CD14-positive monocyte (primary cell): ENCODE measurements around the gene ARSB. TPM values are rescaled to one million over a fixed set of nuclear protein-coding genes. Genes with fewer than 3 reads are reported as not detected.

Experiments used
- DNase-seq, 3 donors: peaks; one replicate each; pipeline ENCODE4 v3.0.0-alpha.2; 2011 to 2022
- H2AFZ ChIP-seq: 2 replicates; pipeline ENCODE4 v1.6.0; 2012; ENCODE audit warnings: mild to moderate bottlenecking, low read depth, low read length, inconsistent platforms; ENCODE audit not compliant: insufficient read depth, poor library complexity, severe bottlenecking
- H3K27ac ChIP-seq, 2 donors: 1 replicate in 1 of 2; 2 replicates in 1 of 2; pipeline ENCODE4 v1.5.1; 2012 to 2013; ENCODE audit warnings: low read length in 2 of 2, control low read depth in 1 of 2, inconsistent platforms in 1 of 2, low read depth in 1 of 2, mild to moderate bottlenecking in 1 of 2
- H3K27me3 ChIP-seq, 2 donors: one replicate each; pipeline versions ENCODE4 v1.6.0 to v1.6.1; 2011 to 2013; ENCODE audit warnings: low read length in 2 of 2; ENCODE audit not compliant: control insufficient read depth in 2 of 2, insufficient read depth in 2 of 2
- H3K36me3 ChIP-seq, 2 donors: replicated peaks in 1 of 2; 1 replicate in 1 of 2; 2 replicates in 1 of 2; pipeline versions ENCODE4 v1.5.1 to v1.6.1; 2012 to 2013; ENCODE audit warnings: low read length in 2 of 2, control low read depth in 1 of 2, inconsistent platforms in 1 of 2, mild to moderate bottlenecking in 1 of 2; ENCODE audit not compliant: insufficient read depth in 2 of 2, control insufficient read depth in 1 of 2
- H3K4me1 ChIP-seq, 2 donors: 1 replicate in 1 of 2; 2 replicates in 1 of 2; pipeline versions ENCODE4 v1.5.1 to v1.6.1; 2012 to 2013; ENCODE audit warnings: low read length in 2 of 2, control low read depth in 1 of 2, inconsistent platforms in 1 of 2, mild to moderate bottlenecking in 1 of 2, moderate library complexity in 1 of 2; ENCODE audit not compliant: insufficient read depth in 2 of 2, control insufficient read depth in 1 of 2
- H3K4me2 ChIP-seq: replicated peaks from 2 replicates; pipeline ENCODE3; 2012; ENCODE audit warnings: low read length, moderate library complexity, mild to moderate bottlenecking; ENCODE audit not compliant: poor library complexity, severe bottlenecking; ENCODE audit errors: extremely low read depth
- H3K4me3 ChIP-seq, 3 experiments: fragments of 200-600 bp in 1 of 3; sonication (generic) in 1 of 3; replicated peaks in 1 of 3; 1 replicate in 2 of 3; 2 replicates in 1 of 3; pipeline ENCODE4 v1.5.1; 2011 to 2013; ENCODE audit warnings: low read length in 3 of 3, mild to moderate bottlenecking in 3 of 3, control low read depth in 2 of 3, low read depth in 2 of 3, inconsistent platforms in 1 of 3, moderate library complexity in 1 of 3
- H3K79me2 ChIP-seq: 2 replicates; pipeline ENCODE4 v1.6.0; 2012; ENCODE audit warnings: mild to moderate bottlenecking, control low read depth, inconsistent platforms, low read length, moderate library complexity; ENCODE audit not compliant: insufficient read depth
- H3K9ac ChIP-seq: 2 replicates; pipeline ENCODE4 v1.6.0; 2017; ENCODE audit warnings: low read length, mild to moderate bottlenecking; ENCODE audit not compliant: insufficient read depth, poor library complexity, severe bottlenecking
- H3K9me3 ChIP-seq, 2 donors: replicated peaks in 1 of 2; 1 replicate in 1 of 2; 2 replicates in 1 of 2; pipeline versions ENCODE4 v1.5.1 to v1.6.1; 2012 to 2013; ENCODE audit warnings: low read length in 2 of 2, control low read depth in 1 of 2; ENCODE audit not compliant: control insufficient read depth in 1 of 2, insufficient read depth in 1 of 2
- H4K20me1 ChIP-seq: 2 replicates; pipeline ENCODE4 v1.6.0; 2012; ENCODE audit warnings: mild to moderate bottlenecking, low read length, control low read depth, moderate library complexity; ENCODE audit not compliant: insufficient read depth
- H3K27ac Mint-ChIP-seq, 7 donors: one replicate each; pipeline ENCODE4 v1.8.0; 2020; ENCODE audit warnings: mild to moderate bottlenecking in 7 of 7, mixed read lengths in 7 of 7, moderate library complexity in 6 of 7, inconsistent platforms in 2 of 7
- H3K27me3 Mint-ChIP-seq, 3 donors: one replicate each; pipeline ENCODE4 v1.8.0; 2021 to 2022; ENCODE audit warnings: low read depth in 3 of 3, mild to moderate bottlenecking in 3 of 3, mixed read lengths in 3 of 3, moderate library complexity in 3 of 3, inconsistent platforms in 1 of 3
- H3K36me3 Mint-ChIP-seq, 2 donors: one replicate each; pipeline ENCODE4 v1.8.0; 2020; ENCODE audit warnings: mixed read lengths in 2 of 2, inconsistent platforms in 1 of 2, mild to moderate bottlenecking in 1 of 2
- H3K4me1 Mint-ChIP-seq: one replicate; pipeline ENCODE4 v1.8.0; 2020; ENCODE audit warnings: mild to moderate bottlenecking, mixed read lengths
- H3K4me3 Mint-ChIP-seq, 2 donors: one replicate each; pipeline ENCODE4 v1.8.0; 2020; ENCODE audit warnings: mild to moderate bottlenecking in 2 of 2, mixed read lengths in 2 of 2, moderate library complexity in 1 of 2
- H3K9me3 Mint-ChIP-seq, 7 donors: one replicate each; pipeline ENCODE4 v1.8.0; 2020 to 2022; ENCODE audit warnings: mixed read lengths in 7 of 7, mild to moderate bottlenecking in 6 of 7, moderate library complexity in 6 of 7, inconsistent platforms in 2 of 7
- CTCF ChIP-seq: fragments of 200-600 bp; IDR thresholded peaks from one replicate; pipeline ENCODE4 v1.8.0; 2022; ENCODE audit warnings: antibody characterized with exemption, mild to moderate bottlenecking
- WGBS: methylation state at CpG from one replicate; pipeline ENCODE4 v1.1.5; 2013; ENCODE audit warnings: missing lambda C conversion rate; ENCODE audit not compliant: insufficient coverage; 5-methylcytosine and 5-hydroxymethylcytosine counted together
- intact Hi-C, 2 donors: fragments of 100-400 bp; cut with micrococcal nuclease; formaldehyde crosslinking; loops; one replicate each; pipeline versions ENCODE4 v1.15.0 to v1.15.1; 2023
- polyA plus RNA-seq, 3 donors: library from polyadenylated mRNA; depleted of rRNA in 1 of 3; unstranded in 2 of 3; stranded (reverse) in 1 of 3; fragments of 300-500 nt in 2 of 3; fragments of >200 nt in 1 of 3; fragmentation: Illumina TruSeq in 2 of 3; gene quantifications; 1 replicate in 2 of 3; 2 replicates in 1 of 3; pipeline ENCODE4 v1.2.3, GENCODE V29; 2012 to 2021

ARSB gene
- polyA plus RNA-seq, 3 donors, result 18.0 to 28.7 (median 18.1) TPM

- no peak overlapping the region for H3K27ac ChIP-seq
- intact Hi-C loops, result no loop called here
- H3K4me1 Mint-ChIP-seq, result no peaks in the 10 kb centered on the region
- H3K4me3 ChIP-seq, result no peak overlapping the region
- no peak overlapping the region for H3K4me2 ChIP-seq
- H3K36me3 Mint-ChIP-seq, result peaks cover 19 to 26% of the 10 kb centered on the region in 2 donors
- H3K9ac ChIP-seq, result no peak overlapping the region
- no peaks in the 10 kb centered on the region for H3K27me3 ChIP-seq
- WGBS, result 57% methylated on average over 1 of the region's 6 CpGs
- no peak overlapping the region for H2AFZ ChIP-seq
- peaks cover 0 to 13% (median 9%) of the 10 kb centered on the region in 7 donors for H3K9me3 Mint-ChIP-seq
- H3K36me3 ChIP-seq, result peaks cover 2 to 11% of the 10 kb centered on the region in 2 donors
- no peaks in the 10 kb centered on the region for H3K27me3 Mint-ChIP-seq
- H3K4me3 Mint-ChIP-seq, result no peak overlapping the region
- no peak overlapping the region for H3K27ac Mint-ChIP-seq
- H3K4me1 ChIP-seq, result no peaks in the 10 kb centered on the region
- no peaks in the 10 kb centered on the region for H4K20me1 ChIP-seq
- no peak for DNase-seq
- no peak for TF ChIP-seq CTCF
- H3K79me2 ChIP-seq, result no peaks in the 10 kb centered on the region
- H3K9me3 ChIP-seq, result peaks cover 4 to 7% of the 10 kb centered on the region in 2 donors
Observed at GRCh38 chr5:78799266-78800017, 185.7 kb downstream of the ARSB start.

- Histone ChIP-seq H3K27me3 (no peaks in the 10 kb centered on the region), H3K4me3 (no peak overlapping the region), H3K36me3 (peaks cover 2 to 11% of the 10 kb centered on the region in 2 donors), H3K27ac (no peak overlapping the region), H3K9me3 (peaks cover 4 to 7% of the 10 kb centered on the region in 2 donors), H3K4me2 (no peak overlapping the region), H2AFZ (no peak overlapping the region), H3K9ac (no peak overlapping the region), H3K4me1 (no peaks in the 10 kb centered on the region), H4K20me1 (no peaks in the 10 kb centered on the region), H3K79me2 (no peaks in the 10 kb centered on the region)
- no peak for DNase-seq
- intact Hi-C loops, result no loop called here
- Mint-ChIP-seq H3K4me3 (no peak overlapping the region), H3K36me3 (peaks cover 19 to 30% of the 10 kb centered on the region in 2 donors), H3K4me1 (no peaks in the 10 kb centered on the region), H3K27ac (no peak overlapping the region), H3K9me3 (peaks cover 0 to 13% (median 9%) of the 10 kb centered on the region in 7 donors), H3K27me3 (no peaks in the 10 kb centered on the region)
- no peak for TF ChIP-seq CTCF
- WGBS, result 100% methylated on average over 2 of the region's 3 CpGs
Observed at GRCh38 chr5:78798673-78799029, 186.5 kb downstream of the ARSB start.
